IPS-20b (cell line): ENCODE results near the gene MAGI2.

Experiments
- H3K27ac ChIP-seq: one replicate; pipeline ENCODE4 v1.5.1; 2013; ENCODE audit warnings: low read length
- H3K27me3 ChIP-seq: 2 replicates; pipeline ENCODE4 v1.6.1; 2013; ENCODE audit warnings: mild to moderate bottlenecking, low read length, inconsistent platforms; ENCODE audit not compliant: insufficient read depth
- H3K36me3 ChIP-seq: 2 replicates; pipeline ENCODE4 v1.6.1; 2013; ENCODE audit warnings: low read depth, mild to moderate bottlenecking, inconsistent platforms, low read length, moderate library complexity; ENCODE audit not compliant: insufficient read depth
- H3K4me1 ChIP-seq: 2 replicates; pipeline ENCODE4 v1.6.1; 2013; ENCODE audit warnings: mild to moderate bottlenecking, control low read depth, inconsistent platforms, low read length, moderate library complexity; ENCODE audit not compliant: insufficient read depth
- H3K4me3 ChIP-seq: 2 replicates; pipeline ENCODE4 v1.5.1; 2013; ENCODE audit warnings: mild to moderate bottlenecking, low read length, inconsistent platforms
- H3K9ac ChIP-seq: 2 replicates; pipeline ENCODE4 v1.6.1; 2013; ENCODE audit warnings: low read depth, mild to moderate bottlenecking, inconsistent platforms, low read length, moderate library complexity
- H3K9me3 ChIP-seq: 2 replicates; pipeline ENCODE4 v1.6.1; 2013; ENCODE audit warnings: mild to moderate bottlenecking, low read depth, low read length, inconsistent platforms; ENCODE audit not compliant: insufficient read depth

MAGI2 gene

DNA sequence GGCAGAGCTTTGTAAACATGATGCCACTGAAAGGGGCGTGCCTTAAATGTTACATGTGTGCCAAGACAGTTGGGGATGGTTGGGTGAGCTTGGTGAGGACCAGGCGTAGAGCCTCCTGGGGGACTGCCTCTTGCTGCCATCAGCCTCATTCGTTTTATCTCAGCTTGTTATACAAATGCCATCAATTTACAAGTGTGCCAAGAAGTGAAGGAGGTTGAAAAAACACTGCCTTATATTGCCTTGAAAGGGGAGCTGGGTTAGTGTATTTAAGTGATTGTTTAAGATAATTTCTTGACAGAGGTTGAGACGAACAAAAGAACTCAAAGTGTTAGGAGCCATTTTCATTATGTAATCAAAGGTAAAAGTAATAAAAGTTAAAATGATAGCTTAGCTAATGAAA, 1300.2 kb downstream of the MAGI2 start:
- peaks cover 15% of the 10 kb centered on the region; the same call in 1 of the 2 replicates for H3K4me1 ChIP-seq
- no peak overlapping the region for H3K4me3 ChIP-seq
- H3K36me3 ChIP-seq, result no peaks in the 10 kb centered on the region
- no peak overlapping the region for H3K27ac ChIP-seq
- H3K27me3 ChIP-seq, result no peaks in the 10 kb centered on the region
- no peak overlapping the region for H3K9ac ChIP-seq
- no peaks in the 10 kb centered on the region for H3K9me3 ChIP-seq

DNA sequence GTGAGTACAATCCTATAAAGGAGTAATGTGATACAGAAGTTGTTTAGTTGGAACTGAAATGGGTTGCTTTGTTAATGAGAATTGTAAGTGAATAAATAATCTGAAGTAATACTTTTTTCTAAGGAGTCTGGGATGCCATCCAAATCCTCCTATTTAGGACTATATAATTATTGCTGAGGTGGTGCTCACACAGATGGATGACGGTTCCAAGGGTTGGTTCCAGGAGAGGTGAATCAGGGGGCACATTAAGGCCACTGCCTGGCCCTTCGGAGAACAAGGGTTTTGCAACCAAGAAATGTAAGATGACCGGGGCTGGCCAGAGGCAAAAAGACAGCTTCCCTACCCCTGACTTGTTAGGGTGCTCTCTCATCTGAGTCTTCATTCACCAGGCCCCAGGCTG, 1302.2 kb downstream of the MAGI2 start:
- Histone ChIP-seq H3K9me3 (no peaks in the 10 kb centered on the region), H3K36me3 (no peaks in the 10 kb centered on the region), H3K4me1 (no peaks in the 10 kb centered on the region), H3K4me3 (no peak overlapping the region), H3K27me3 (no peaks in the 10 kb centered on the region), H3K27ac (no peak overlapping the region), H3K9ac (no peak overlapping the region)

DNA sequence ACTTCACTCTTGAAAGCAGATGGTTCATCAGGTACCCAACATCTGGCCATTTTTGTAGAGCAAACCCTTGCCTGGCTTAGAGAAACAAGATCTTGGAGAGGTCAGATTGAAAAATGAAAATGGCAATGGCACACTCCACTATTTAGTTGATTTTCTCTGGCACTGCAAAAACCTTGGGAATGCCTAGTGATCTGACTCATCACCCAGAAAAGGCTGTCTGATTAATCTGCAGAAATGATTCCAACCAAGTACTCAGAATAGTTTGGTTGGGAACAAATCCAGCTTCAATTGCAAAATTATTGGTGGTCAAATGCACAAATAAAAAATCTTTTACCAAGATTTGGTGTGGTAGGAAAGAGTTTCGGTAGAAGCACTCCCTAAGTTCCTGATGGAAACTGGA, 1303.7 kb downstream of the MAGI2 start:
- H3K36me3 ChIP-seq, result no peaks in the 10 kb centered on the region
- H3K9ac ChIP-seq, result no peak overlapping the region
- H3K9me3 ChIP-seq, result no peaks in the 10 kb centered on the region
- no peak overlapping the region for H3K27ac ChIP-seq
- no peaks in the 10 kb centered on the region for H3K4me1 ChIP-seq
- no peak overlapping the region for H3K4me3 ChIP-seq
- H3K27me3 ChIP-seq, result no peaks in the 10 kb centered on the region

DNA sequence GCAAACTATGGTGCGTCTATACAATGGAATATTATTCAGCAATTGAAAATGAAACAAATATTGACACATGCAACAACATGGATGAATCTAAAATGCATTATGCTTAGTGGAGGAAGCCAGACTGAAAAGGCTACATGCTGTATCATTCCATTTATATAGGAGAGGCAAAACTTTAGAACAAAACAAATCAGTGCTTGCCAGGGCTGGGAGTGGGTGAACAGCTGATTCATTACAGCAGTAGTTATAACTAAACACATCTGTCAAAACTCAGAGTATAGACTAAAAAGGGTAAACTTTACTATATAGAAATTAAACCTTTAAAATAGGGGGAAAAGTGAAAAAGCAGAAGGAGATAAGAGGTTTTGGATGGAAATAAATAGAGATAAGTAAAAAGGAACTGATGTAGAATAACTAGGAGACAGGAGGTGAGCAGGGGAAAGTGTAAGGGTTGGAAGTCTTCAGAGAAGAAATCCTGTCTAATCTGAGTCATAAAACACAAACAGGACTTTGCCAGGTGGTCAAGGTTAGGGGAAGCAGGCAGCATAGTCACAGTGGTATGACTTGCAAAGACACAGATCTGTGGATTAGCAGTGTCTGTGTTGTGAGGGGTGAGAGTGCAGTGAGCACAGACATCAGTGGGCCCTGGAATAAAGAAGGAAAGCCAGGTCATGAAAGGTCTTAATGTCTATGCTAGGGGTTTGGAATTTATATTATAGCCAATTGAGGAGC, 1305.1 kb downstream of the MAGI2 start:
- H3K27me3 ChIP-seq, result no peaks in the 10 kb centered on the region
- no peaks in the 10 kb centered on the region for H3K4me1 ChIP-seq
- no peaks in the 10 kb centered on the region for H3K36me3 ChIP-seq
- no peak overlapping the region for H3K4me3 ChIP-seq
- no peak overlapping the region for H3K9ac ChIP-seq
- no peaks in the 10 kb centered on the region for H3K9me3 ChIP-seq
- no peak overlapping the region for H3K27ac ChIP-seq

DNA sequence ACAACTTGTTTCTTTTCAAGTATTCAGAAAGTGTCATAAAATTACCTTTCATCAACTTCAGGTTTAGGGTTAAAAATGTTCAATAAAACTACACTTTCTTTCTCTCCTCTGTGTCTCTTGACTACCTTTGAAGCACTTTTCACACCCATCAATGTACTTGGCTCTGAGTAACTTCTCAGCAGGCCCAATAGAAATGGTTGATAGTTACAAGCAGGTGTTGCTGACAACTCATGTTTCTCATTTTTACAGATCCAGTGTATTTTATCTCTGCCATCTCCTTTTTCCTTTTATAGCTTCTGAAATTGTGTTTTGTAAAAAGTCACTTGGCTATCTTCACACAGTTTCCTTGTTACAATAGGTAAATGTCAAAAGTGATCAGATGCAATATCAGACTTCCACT, 1306.9 kb downstream of the MAGI2 start:
- Histone ChIP-seq H3K27ac (no peak overlapping the region), H3K4me3 (no peak overlapping the region), H3K9ac (no peak overlapping the region), H3K4me1 (no peaks in the 10 kb centered on the region), H3K9me3 (no peaks in the 10 kb centered on the region), H3K27me3 (no peaks in the 10 kb centered on the region), H3K36me3 (no peaks in the 10 kb centered on the region)

DNA sequence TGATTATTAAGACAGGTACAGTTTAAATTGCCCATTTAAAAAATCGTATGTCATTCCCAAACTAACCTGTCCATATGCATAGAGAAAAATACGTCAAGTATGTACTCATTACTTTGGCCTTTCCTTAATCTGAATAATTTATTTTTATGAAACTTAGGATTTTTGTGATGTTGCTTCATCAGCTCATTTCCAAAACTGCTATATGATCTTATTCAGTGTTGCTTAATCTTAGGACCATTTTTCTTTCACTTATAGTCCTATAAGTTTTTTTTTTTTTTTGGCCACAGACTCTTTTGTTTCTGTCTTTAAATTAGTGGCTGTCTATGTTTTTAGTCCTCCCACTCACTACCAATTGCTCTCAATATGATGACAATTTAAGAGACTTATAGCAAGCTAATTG, 1309.8 kb downstream of the MAGI2 start:
- Histone ChIP-seq H3K9me3 (no peaks in the 10 kb centered on the region), H3K27ac (no peak overlapping the region), H3K4me3 (no peak overlapping the region), H3K36me3 (no peaks in the 10 kb centered on the region), H3K4me1 (no peaks in the 10 kb centered on the region), H3K9ac (no peak overlapping the region), H3K27me3 (no peaks in the 10 kb centered on the region)

DNA sequence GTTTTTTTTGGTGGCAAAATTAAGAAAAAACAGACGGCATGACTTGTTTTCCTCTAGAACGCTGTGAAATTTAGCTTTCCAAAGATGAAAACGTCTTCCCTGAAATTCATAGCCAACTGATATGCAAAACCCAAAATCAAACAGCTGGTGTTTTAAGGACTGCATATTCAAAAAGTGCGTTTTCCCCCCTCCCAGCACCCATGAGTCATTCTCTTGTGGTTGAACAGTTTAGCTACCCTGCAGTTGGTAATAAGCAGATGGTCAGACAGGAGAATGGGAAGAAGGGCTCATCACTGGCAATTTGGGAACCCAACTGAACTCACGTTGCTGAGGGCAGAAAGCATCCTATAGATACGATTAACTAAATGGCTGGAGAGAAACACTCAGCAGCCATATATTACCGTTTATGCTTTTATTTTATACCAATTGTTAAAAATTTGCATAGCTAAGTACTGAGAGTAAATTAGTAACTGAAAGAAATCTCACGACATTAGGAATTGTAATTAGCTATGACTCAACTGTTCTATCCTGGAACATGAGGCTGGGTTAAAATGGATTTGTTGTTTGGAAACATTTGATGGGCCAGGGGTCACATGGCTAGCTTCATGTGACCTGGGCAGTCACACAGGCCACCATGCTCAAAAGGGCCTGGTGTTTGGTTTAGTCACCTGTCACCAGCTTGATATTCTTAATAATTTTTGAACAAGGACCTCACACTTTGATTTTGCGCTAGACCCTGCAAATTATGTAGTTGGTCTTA, 1311.8 kb downstream of the MAGI2 start:
- Histone ChIP-seq H3K9ac (no peak overlapping the region), H3K27ac (no peak overlapping the region), H3K4me1 (no peaks in the 10 kb centered on the region), H3K36me3 (no peaks in the 10 kb centered on the region), H3K27me3 (no peaks in the 10 kb centered on the region), H3K9me3 (no peaks in the 10 kb centered on the region), H3K4me3 (no peak overlapping the region)

DNA sequence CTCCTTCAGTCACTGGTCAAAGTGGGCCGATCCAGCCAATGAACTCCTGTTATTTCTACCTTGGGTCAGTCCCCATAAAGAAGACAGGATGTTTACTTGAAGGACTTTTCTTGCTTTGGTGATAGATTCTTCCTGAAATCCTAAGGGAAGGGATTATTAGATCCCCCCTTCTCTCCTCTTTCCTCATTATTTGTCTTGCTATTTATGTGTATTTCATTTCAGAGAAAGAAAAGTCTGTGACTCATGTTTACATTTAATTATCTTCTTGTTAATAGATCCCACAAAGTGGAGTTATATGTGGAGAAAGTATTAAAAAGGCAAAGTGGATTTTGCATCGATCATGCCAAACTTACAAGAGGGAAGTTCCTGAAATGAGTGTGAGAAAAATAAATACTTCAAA, 1313.4 kb downstream of the MAGI2 start:
- Histone ChIP-seq H3K27me3 (no peaks in the 10 kb centered on the region), H3K36me3 (no peaks in the 10 kb centered on the region), H3K27ac (no peak overlapping the region), H3K4me3 (no peak overlapping the region), H3K9me3 (no peaks in the 10 kb centered on the region), H3K9ac (no peak overlapping the region), H3K4me1 (no peaks in the 10 kb centered on the region)

DNA sequence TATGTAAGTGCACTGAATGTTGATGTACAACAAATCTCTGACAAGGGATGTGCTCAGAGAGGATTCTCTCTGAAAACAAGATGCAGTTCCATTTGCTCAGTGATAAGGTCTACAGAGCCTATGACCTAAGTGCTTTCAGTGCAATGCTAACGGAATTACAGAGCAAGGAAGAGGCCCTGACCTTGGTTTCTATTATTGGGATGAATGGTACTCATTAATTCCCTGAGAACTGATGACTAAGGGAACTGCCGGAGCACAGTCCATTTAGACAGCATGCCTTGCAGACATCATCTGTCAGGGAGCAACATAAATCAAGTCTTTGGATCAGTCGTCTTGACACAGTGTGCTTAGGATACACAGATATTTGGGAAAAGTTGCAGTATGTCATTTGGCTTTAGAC, 1314.1 kb downstream of the MAGI2 start:
- H3K9ac ChIP-seq, result no peak overlapping the region
- no peaks in the 10 kb centered on the region for H3K9me3 ChIP-seq
- H3K4me3 ChIP-seq, result no peak overlapping the region
- H3K27me3 ChIP-seq, result no peaks in the 10 kb centered on the region
- H3K27ac ChIP-seq, result no peak overlapping the region
- H3K36me3 ChIP-seq, result no peaks in the 10 kb centered on the region
- H3K4me1 ChIP-seq, result no peaks in the 10 kb centered on the region

DNA sequence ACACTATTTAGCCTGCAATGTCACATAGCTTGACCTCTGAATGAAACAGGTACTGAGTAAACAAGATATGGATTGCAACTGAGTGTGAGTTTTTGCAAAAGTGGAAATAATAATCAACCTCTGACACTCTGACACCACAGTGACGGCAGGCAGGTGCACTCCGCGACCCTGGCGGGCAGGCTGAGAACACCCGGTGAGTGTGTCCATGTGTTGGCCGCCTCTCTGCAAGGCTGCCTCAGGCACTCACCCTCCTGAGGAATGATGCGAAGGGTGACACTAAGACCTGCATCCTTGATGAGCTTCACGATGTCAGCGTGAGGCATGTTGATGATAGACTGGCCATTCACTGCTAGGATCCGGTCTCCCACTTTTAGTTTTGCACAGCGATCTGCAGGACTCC, 1318.7 kb downstream of the MAGI2 start:
- no peaks in the 10 kb centered on the region for H3K27me3 ChIP-seq
- H3K4me3 ChIP-seq, result no peak overlapping the region
- H3K27ac ChIP-seq, result no peak overlapping the region

DNA sequence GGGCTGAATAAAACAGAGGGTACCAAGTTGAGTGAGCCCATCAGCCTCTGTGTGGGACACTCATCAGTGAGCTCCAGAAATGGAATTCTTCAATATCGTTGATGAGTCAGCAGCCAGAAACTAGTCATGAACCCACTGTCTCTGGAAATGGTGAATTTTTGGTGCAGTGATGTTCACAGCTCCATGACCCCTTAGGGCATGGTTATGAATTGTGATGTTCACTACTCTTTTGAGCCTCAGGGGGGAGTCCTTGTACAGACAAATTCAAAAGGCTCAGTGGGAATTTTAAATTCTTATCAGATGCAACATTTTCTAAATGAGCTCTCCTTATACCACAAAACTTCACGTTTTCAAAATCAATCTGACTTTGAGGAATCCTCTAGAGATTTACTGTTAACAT, 1319.2 kb downstream of the MAGI2 start:
- H3K27ac ChIP-seq, result no peak overlapping the region
- H3K4me1 ChIP-seq, result peaks cover 11% of the 10 kb centered on the region; the same call in 1 of the 2 replicates
- no peak overlapping the region for H3K9ac ChIP-seq
- H3K9me3 ChIP-seq, result no peaks in the 10 kb centered on the region
- no peaks in the 10 kb centered on the region for H3K36me3 ChIP-seq
- H3K4me3 ChIP-seq, result no peak overlapping the region
- no peaks in the 10 kb centered on the region for H3K27me3 ChIP-seq

More for the DNA sequence above, 1318.7 kb downstream of the MAGI2 start:
- Histone ChIP-seq H3K4me1 (peaks cover 11% of the 10 kb centered on the region; the same call in 1 of the 2 replicates), H3K9ac (no peak overlapping the region), H3K9me3 (no peaks in the 10 kb centered on the region), H3K36me3 (no peaks in the 10 kb centered on the region)
